HEK293 (cell line): Measurements from ENCODE around the gene UGT2A2.

ENCODE experiments used
- CTCF ChIP-seq: fragments of 450-650 bp; formaldehyde crosslinking; IDR thresholded peaks from 2 replicates; pipeline ENCODE4 v1.5.1; 2016; ENCODE audit warnings: missing biosample characterization, missing genetic modification characterization
- PRDM6 ChIP-seq: fragments of 450-650 bp; formaldehyde crosslinking; IDR thresholded peaks from 2 replicates; pipeline ENCODE4 v1.5.1; 2017; ENCODE audit warnings: missing biosample characterization, missing genetic modification characterization
- SETDB1 ChIP-seq: IDR thresholded peaks from one replicate; pipeline ENCODE4 v1.6.1; 2017; ENCODE audit warnings: mild to moderate bottlenecking, low read length, moderate library complexity, mixed read lengths; ENCODE audit not compliant: insufficient read length
- YY1 ChIP-seq: fragments of 450-650 bp; formaldehyde crosslinking; IDR thresholded peaks from 2 replicates; pipeline ENCODE4 v1.5.1; 2018; ENCODE audit warnings: missing biosample characterization, missing genetic modification characterization
- ZBTB10 ChIP-seq: fragments of 450-650 bp; formaldehyde crosslinking; IDR thresholded peaks from 2 replicates; pipeline ENCODE4 v1.5.1; 2016; ENCODE audit warnings: missing biosample characterization, missing genetic modification characterization
- ZFP41 ChIP-seq: fragments of 450-650 bp; formaldehyde crosslinking; IDR thresholded peaks from 2 replicates; pipeline ENCODE4 v1.5.1; 2016; ENCODE audit warnings: missing biosample characterization, missing genetic modification characterization, borderline replicate concordance
- ZNF350 ChIP-seq: fragments of 450-650 bp; formaldehyde crosslinking; IDR thresholded peaks from 2 replicates; pipeline ENCODE4 v1.5.0; 2017; ENCODE audit warnings: missing biosample characterization, mild to moderate bottlenecking, missing genetic modification characterization
- ZNF398 ChIP-seq: fragments of 450-650 bp; formaldehyde crosslinking; IDR thresholded peaks from 2 replicates; pipeline ENCODE4 v1.5.1; 2017; ENCODE audit warnings: missing biosample characterization, missing genetic modification characterization
- ZNF785 ChIP-seq: fragments of 450-650 bp; formaldehyde crosslinking; IDR thresholded peaks from 2 replicates; pipeline ENCODE4 v1.5.1; 2016; ENCODE audit warnings: missing biosample characterization, missing genetic modification characterization
- ZNF843 ChIP-seq: fragments of 450-650 bp; formaldehyde crosslinking; IDR thresholded peaks from 2 replicates; pipeline ENCODE4 v1.5.1; 2016; ENCODE audit warnings: missing biosample characterization, missing genetic modification characterization

- TF ChIP-seq ZNF350 (tag by site-specific recombination) = no peak
- no peak for TF ChIP-seq ZBTB10 (tag by site-specific recombination)
- TF ChIP-seq CTCF = no peak
- TF ChIP-seq ZNF843 = no peak
- TF ChIP-seq PRDM6 (tag by site-specific recombination) = no peak
- no peak for TF ChIP-seq SETDB1
- no peak for TF ChIP-seq YY1 (tag by site-specific recombination)
- TF ChIP-seq ZNF398 = no peak
- no peak for TF ChIP-seq ZNF785 (tag by site-specific recombination)
- no peak for TF ChIP-seq ZFP41
These were observed 48.1 kb downstream of the UGT2A2 start for GRCh38 chr4:69591364-69591763.
